Left lung (tissue), 10 donors: ENCODE measurements around the gene SLC12A3. TPM values are rescaled to one million over a fixed set of nuclear protein-coding genes. Genes with fewer than 3 reads are reported as not detected.

Experiments
- ATAC-seq: fragments of 200-7000 bp; cut with Tn5 transposase; one replicate; pipeline ENCODE4 v1.9.1; 2020; ENCODE audit warnings: moderate library complexity
- DNase-seq, 4 donors: peaks; one replicate each; pipeline ENCODE4 v3.0.0-alpha.2; 2013 to 2020
- H3K27ac ChIP-seq, 2 donors: fragments of 200-600 bp; sonication (generic) in 1 of 2; one replicate each; pipeline versions ENCODE4 v1.5.0 to v1.8.0; 2020 to 2021
- H3K27me3 ChIP-seq, 2 donors: fragments of 200-600 bp; sonication (generic) in 1 of 2; one replicate each; pipeline versions ENCODE4 v1.5.0 to v1.8.0; 2020 to 2021
- H3K36me3 ChIP-seq, 2 donors: fragments of 200-600 bp; sonication (generic) in 1 of 2; one replicate each; pipeline versions ENCODE4 v1.5.0 to v1.8.0; 2020 to 2021
- H3K4me1 ChIP-seq, 2 donors: fragments of 200-600 bp; one replicate each; pipeline ENCODE4 v1.8.0; 2021
- H3K4me3 ChIP-seq, 2 donors: fragments of 200-600 bp; sonication (generic) in 1 of 2; one replicate each; pipeline versions ENCODE4 v1.5.0 to v1.8.0; 2020 to 2021; ENCODE audit warnings: mild to moderate bottlenecking in 1 of 2
- H3K9me3 ChIP-seq, 2 donors: fragments of 200-600 bp; sonication (generic) in 1 of 2; one replicate each; pipeline versions ENCODE4 v1.5.0 to v1.8.0; 2020 to 2021
- intact Hi-C, 2 donors: fragments of 100-400 bp; cut with DNase I; formaldehyde crosslinking; loops; one replicate each; pipeline versions ENCODE4 v1.11.2 to v1.14.2; 2022
- polyA plus RNA-seq, 6 donors: library from polyadenylated mRNA; unstranded; fragments of 120-200 nt; gene quantifications; one replicate each; pipeline ENCODE4 v1.2.1, GENCODE V29; 2013; ENCODE audit not compliant: insufficient read length in 6 of 6
- total RNA-seq, 2 donors: library from RNA; stranded (reverse); fragmentation: NEBNext Ultra II Directional; extraction: Animal tissue kit (Norgen Biotek cat#: 25700); gene quantifications; one replicate each; pipeline ENCODE4 v1.2.1, GENCODE V29; 2021
- TF ChIP-seq, protein P1 (sequence below), 2 donors: fragments of 200-600 bp; sonication (generic) in 1 of 2; IDR thresholded peaks; one replicate each; pipeline versions ENCODE4 v1.5.0 to v1.8.0; 2021; ENCODE audit warnings: antibody characterized with exemption in 2 of 2
- donor health status: DM: no; HTN: yes; CAD: no.
- donor health status: DM: no; HTN: no; CAD: no.

SLC12A3 gene
- total and polyA plus RNA-seq, 8 donors: 0.13 to 0.49 (median 0.20) TPM; not detected in 2

DNA sequence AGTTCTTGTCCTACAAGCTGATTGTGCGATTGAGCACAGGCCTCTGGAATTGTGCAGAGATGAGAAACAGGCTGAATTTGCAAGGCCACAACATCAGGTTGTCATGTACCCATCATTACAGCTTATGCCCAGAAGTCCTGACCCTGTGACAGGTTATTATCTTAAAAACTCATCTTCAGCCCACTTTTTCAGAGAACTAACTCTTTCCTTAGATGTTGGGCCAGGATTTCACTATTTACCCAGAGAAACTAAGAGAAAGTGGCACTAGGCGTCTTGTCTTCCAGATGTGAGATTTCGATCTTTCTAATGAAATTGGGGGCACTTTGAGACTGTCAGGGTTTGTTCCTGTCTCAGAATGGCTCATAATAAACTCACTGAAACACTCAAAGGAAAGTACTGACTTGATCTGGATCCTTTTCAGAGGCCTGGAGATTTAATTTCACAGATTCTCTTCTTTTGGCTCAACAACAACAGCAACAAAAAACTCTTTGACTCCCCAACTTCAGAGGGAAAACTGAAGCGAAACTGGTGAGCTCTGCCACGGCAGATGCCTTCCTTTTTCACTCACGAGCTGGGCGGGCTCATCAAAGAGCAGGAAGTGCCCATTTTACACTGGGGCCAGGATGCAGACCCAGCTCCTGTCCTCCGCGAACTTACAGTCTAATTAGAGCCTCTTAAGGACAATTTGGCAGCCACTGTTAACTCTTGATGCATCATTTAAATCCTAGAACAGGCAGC lies 17.7 kb upstream of the SLC12A3 start:
- no peaks in the 10 kb centered on the region for H3K9me3 ChIP-seq
- H3K27me3 ChIP-seq: no peaks in the 10 kb centered on the region
- intact Hi-C loops: no loop called here
- peak overlapping the region; percentile 53 to 75 for H3K27ac ChIP-seq
- no peak overlapping the region for H3K4me3 ChIP-seq
- H3K4me1 ChIP-seq: peaks cover 24 to 28% of the 10 kb centered on the region in 2 donors
- TF ChIP-seq, protein P1, sequence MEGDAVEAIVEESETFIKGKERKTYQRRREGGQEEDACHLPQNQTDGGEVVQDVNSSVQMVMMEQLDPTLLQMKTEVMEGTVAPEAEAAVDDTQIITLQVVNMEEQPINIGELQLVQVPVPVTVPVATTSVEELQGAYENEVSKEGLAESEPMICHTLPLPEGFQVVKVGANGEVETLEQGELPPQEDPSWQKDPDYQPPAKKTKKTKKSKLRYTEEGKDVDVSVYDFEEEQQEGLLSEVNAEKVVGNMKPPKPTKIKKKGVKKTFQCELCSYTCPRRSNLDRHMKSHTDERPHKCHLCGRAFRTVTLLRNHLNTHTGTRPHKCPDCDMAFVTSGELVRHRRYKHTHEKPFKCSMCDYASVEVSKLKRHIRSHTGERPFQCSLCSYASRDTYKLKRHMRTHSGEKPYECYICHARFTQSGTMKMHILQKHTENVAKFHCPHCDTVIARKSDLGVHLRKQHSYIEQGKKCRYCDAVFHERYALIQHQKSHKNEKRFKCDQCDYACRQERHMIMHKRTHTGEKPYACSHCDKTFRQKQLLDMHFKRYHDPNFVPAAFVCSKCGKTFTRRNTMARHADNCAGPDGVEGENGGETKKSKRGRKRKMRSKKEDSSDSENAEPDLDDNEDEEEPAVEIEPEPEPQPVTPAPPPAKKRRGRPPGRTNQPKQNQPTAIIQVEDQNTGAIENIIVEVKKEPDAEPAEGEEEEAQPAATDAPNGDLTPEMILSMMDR (IDR thresholded peaks at IDR 0.05): no peak
- DNase-seq (peak in 1 of 4 donors; percentile 37), ATAC-seq (no peak)
- peaks cover 0 to 36% of the 10 kb centered on the region in 2 donors for H3K36me3 ChIP-seq

DNA sequence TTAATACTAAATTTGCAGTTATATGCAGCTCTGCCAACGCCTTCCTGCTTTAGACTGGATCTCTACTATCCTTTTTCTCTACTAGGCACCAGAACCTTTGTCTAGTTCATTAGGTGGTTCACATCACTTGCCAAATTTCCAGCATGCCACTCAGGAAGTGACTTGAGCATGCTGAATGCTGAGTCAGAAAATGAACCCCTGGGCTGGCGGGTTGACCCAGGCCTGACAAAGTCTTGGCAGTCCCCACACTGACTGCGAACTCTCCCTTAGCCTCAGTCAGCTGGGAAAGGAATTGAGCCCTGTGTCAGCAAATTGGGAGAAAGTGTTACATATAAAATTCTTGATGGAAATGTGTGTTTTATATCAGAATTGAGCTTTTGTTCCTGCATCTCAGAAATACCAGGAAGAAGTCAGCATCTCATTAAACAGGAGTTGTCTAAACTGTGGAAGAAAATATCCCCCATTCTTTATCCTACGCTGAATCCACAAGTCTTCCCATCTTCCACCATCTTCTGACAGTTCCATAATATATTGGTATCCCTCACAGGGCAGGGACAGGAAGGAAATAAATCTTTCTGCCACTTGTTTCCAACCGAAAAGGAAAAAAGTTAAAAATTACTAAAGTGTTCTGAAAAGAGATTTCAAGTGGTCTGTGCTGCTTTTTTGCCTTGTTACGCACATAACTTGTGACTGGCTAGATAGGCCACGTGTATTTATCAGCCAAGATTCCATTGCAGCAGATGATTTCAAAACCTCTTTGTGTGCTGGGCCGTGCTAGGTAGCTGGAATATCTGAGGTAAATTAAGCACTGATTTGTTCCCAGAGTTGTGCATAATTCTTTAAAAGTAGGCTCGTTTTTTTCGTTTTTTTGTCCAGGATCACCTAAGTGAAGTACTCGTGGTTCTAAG lies 16.7 kb upstream of the SLC12A3 start:
- H3K36me3 ChIP-seq: peaks cover 0 to 27% of the 10 kb centered on the region in 2 donors
- ATAC-seq (peak; percentile 72), DNase-seq (peak in 2 of 4 donors; percentile 48 to 54)
- peak overlapping the region; percentile 53 to 75 for H3K27ac ChIP-seq
- intact Hi-C loops: no loop called here
- H3K4me3 ChIP-seq: no peak overlapping the region
- no peaks in the 10 kb centered on the region for H3K9me3 ChIP-seq
- no peaks in the 10 kb centered on the region for H3K27me3 ChIP-seq
- TF ChIP-seq, protein P1 (IDR thresholded peaks at IDR 0.05): no peak
- peaks cover 24 to 28% of the 10 kb centered on the region in 2 donors for H3K4me1 ChIP-seq

DNA sequence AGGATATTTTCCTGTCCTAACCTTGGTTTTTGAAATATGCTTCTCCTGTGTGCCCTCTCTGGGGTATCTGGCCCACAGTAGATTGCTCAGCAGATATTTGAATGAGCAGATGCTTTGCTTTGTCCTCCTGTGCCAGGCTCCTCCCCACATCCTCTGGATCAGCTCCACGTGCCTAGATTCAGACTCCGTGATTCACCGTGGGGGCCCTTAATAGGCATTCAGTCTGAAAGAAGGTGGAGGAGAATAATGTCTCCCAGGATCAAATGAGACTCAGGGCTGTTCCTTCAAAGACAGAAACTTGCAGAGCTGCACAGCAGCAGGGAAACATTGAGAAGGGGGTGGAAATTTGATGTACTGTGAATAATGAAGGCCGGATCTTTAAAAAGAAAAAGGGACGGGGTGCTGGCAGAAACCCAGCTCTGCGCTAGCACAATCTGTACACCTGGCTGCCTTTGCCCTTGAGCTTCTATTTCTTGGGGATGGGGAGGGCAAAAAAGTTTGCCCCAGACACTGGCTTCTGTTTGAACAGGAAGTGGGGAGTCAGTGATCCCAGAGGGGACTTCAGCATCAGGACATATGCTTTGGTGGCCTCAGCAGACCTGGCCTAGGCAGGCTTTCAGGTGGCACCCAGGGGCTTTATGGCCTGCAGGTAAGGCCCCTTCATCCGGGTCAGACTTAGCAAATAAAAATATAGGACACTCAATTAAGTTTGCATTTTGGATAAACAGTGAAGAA lies 15.9 kb upstream of the SLC12A3 start:
- peaks cover 0 to 18% of the 10 kb centered on the region in 2 donors for H3K36me3 ChIP-seq
- H3K27ac ChIP-seq: peak overlapping the region; percentile 53 to 75
- TF ChIP-seq, protein P1 (IDR thresholded peaks at IDR 0.05): no peak
- H3K9me3 ChIP-seq: no peaks in the 10 kb centered on the region
- no peaks in the 10 kb centered on the region for H3K27me3 ChIP-seq
- intact Hi-C loops: no loop called here
- no peak overlapping the region for H3K4me3 ChIP-seq
- DNase-seq (no peak), ATAC-seq (peak; percentile 61)
- peaks cover 24 to 28% of the 10 kb centered on the region in 2 donors for H3K4me1 ChIP-seq

DNA sequence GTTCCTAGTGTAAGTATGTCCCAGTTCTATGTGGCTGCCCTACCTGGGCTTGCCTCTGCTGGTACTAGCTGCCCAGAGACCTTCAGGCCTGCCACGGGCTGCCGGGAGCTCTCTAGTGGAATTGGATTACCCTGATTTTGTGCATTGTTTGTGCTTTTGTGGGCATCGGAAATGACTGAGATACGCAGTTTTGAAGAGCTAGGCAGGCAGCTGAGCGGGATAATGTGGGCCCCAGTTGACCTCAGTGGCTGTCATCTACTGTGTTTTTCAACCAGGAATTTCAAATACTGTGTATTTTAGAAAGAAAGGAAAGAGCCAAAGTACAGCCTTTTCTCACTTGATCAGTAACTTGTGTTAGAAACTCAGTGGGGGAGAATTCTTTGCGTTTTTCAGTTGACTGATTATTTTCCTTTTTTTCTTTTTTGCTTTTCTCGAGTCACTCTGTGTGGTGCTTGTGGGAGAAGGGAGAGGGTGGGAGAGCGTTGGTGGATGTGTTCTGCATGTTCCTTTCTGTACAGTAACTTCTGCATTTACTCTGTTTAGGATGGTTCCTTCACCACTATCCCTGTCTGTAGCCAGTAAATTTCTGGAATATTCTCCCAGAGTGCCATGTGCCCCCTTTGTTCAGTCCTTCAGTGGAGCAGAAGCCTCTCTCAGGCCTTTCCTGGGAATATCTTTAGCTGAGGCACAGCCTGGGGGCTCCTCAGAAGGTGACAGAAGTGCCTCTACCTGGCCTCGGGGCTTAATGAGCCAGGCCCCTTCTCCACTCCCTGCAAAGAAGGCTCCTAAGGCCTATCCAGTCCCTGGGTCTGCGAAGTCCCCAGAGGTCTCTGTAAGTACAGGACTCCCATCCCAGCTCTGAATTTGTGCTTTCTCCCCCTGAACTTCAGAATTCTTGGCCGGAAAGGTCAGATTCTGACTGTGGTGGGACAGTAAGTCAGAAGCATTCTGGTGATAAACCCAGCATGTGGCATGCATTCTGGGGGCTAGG lies 15.0 kb upstream of the SLC12A3 start:
- intact Hi-C loops: no loop called here
- ATAC-seq (peak; percentile 4), DNase-seq (peak in 3 of 4 donors; percentile 13 to 76 (median 53))
- no peak overlapping the region for H3K4me3 ChIP-seq
- H3K4me1 ChIP-seq: peaks cover 24 to 28% of the 10 kb centered on the region in 2 donors
- H3K27me3 ChIP-seq: no peaks in the 10 kb centered on the region
- H3K36me3 ChIP-seq: peaks cover 0 to 10% of the 10 kb centered on the region in 2 donors
- H3K27ac ChIP-seq: peak overlapping the region; percentile 53 to 57
- no peaks in the 10 kb centered on the region for H3K9me3 ChIP-seq
- TF ChIP-seq, protein P1 (IDR thresholded peaks at IDR 0.05): no peak
